HG03108 (cell line): Measurements from ENCODE around the gene PRKAR2B.

ENCODE experiments used
- ATAC-seq: cut with Tn5 transposase; IDR thresholded peaks from one replicate; pipeline ENCODE4 v1.9.1; 2021; ENCODE audit warnings: moderate library complexity; ENCODE audit not compliant: unreplicated experiment

PRKAR2B gene

DNA sequence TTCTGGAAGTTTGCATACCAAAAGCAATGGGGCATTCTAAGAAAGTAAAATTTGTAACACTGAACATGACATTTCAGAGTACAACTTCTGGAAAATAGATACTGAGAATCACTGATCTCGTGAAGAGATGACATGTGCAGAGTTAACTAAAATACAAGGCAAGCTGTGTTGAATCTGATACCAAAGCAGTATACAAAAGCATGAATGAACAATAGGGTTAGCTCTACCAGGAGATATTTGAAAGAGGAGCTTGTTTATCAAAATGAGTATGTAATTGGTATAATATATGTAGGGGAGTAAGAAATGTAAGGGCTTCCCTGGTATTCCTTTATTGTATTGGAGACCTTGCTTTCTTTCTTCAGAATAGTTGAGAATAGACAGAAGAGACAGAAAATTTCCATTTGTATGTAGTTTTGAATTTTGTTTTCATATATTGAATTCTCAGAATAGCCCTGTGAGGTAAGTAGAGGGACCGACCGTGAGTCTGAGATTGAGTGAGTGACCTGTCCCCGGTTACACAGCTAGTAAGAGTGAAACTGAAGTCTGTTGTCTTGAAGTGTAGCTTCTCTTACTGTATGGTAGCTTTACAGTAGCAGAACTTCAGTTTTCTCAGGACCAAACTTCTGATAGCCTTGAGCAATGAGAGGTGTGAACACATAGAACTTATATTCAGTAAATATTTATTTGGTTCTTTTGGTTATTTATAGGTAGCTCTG lies 129.3 kb downstream of the PRKAR2B start:
- ATAC-seq: peak; percentile 46

DNA sequence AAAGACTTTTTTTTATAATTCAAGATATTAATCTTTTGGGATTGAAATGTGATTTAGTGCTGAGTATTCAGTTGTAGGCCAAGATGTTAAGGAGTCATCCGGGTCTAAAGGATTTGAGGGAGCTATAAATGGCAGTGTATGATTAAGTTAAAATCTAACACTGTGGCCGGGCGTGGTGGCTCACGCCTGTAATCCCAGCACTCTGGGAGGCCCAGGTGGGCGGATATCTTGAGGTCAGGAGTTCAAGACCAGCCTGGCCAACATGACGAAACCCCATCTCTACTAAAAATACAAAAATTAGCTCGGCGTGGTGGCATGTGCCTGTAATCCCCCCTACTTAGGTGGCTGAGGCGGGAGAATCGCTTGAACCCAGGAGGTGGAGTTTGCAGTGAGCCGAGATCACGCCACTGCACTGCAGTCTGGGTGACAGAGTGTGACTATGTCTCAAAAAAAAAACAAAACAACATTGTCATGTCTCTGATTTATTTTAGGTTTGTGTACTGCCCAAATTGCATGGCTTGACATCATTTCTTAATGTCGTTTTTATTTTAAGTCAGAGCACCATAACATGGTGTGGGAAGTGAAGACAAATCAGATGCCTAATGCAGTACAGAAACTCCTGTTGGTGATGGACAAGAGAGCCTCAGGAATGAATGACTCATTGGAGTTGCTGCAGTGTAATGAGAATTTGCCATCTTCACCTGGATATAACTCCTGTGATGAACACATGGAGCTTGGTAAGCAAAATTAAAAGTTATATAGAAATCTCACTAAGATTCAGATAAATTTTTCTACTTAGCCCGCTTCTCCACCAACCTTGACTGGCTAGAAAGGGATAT lies 135.0 kb downstream of the PRKAR2B start:
- no peak for ATAC-seq

DNA sequence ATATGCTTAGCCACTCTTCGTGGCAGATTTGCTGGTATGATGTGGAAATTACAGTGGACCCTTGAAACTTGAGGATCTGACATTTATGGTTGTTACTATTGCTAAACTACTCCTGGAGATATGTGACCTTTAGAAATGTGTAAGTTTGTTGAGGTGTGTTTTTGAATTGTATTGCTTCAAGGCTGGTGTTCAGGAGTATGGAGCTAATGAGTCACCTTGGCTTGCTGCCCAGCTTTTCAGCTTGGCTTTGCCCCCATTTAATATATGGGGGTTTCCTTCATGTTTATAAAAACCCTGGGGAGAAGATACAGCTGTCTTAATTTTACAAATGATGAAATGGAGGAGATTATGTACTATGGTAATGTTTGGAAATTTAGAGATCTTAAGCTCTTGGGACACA lies 135.9 kb downstream of the PRKAR2B start:
- no peak for ATAC-seq

DNA sequence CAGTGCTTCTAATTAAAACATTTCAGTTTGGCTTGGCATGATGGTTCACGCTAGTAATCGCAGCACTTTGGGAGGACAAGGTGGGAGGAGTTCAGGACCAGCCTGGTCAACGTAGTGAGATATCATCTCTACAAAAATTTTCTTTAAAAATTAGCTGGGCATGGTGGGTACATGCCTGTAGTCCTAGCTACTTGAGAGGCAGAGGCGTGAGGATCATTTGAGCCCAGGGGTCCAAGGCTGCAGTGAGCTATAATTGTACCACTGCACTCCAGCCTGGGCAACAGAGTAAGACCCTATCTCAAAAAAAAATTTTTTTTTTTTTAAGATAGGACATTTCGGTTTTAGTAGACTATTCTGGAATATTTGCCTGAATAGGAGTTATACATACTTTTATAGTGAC lies 136.7 kb downstream of the PRKAR2B start:
- no peak for ATAC-seq

DNA sequence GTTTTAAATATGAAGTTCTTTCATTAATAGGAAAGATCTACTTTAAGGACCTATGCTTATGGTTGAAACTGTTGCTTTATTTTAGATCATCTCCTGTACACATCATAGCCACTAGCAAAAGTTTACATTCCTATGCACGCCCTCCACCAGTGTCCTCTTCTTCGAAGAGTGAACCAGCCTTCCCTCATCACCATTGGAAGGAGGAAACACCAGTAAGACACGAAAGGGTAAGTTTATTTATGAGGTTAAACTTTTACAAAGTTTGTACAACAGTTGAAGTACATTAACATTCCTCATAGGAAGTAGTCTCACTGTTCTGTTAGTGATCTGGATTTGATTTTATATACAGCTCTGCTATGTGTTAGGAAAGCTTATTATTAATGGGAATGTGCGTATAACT lies 141.2 kb downstream of the PRKAR2B start:
- ATAC-seq: no peak

DNA sequence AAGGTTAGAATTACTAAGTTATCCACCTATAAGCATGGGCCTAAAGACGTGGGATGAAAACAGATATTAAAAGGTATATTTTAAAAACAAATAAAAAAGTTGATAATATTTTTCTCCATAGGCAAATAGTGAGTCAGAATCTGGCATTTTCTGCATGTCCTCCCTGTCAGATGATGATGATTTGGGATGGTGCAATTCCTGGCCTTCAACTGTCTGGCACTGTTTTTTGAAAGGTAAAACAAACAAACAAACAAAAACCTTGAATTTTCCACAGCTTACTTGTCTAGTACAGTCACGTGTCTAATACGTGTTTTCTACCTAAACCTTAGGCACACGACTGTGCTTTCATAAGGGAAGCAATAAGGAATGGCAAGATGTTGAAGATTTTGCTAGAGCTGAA lies 141.7 kb downstream of the PRKAR2B start:
- ATAC-seq: no peak

DNA sequence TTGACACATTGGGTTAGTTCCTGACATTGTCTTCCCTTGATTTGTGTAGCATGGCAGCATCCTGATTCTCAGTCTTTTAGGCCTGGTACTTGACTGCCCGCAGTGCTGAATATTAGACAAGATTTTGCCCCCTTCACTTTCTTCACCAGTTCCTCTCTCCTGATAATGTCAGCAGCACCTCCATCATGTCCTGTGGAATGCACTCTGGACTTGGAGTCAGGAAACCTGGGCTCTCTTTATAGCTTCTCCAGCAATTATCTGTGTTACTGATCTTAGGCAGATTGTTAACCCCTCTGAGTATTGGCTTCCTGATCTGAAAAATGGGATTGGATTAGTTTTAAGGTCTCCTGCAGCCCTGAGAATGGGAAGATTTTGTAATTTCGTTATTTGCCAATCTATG lies 143.3 kb downstream of the PRKAR2B start:
- no peak for ATAC-seq

DNA sequence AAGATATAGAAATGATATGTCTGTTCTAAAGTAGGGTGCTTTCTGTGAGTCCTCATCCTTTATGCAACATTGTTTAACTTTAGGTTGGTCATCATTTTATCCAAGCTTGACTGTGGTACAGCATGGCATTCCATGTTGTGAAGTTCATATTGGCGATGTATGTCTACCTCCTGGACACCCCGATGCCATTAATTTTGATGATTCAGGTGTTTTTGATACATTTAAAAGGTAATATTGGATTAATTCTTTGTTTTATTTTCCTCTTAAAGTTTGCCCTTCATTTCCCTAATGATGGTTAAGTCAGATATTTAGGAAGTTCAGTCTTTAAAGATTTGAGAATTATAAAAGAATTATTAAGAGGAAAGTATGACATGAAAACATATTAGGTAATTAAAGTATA lies 145.6 kb downstream of the PRKAR2B start:
- no peak for ATAC-seq

DNA sequence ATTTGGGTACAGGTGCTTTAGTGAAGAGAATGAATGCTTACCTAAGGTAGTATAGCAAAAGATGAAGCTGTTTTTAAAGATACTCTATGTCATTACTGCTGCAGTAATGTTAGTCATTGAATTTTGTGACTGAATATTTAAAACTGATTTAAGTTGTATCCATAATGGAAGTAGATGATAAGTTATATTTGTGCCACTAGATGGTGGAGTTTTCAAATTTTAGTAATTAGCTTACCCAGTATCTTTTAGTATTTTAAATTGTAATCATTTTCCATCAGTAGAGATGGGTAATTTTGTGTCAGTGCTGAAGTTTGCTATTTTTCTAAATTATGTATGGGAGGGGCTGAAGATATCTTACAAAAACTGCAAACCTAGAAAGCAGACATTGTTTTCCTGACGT lies 149.5 kb downstream of the PRKAR2B start:
- no peak for ATAC-seq

DNA sequence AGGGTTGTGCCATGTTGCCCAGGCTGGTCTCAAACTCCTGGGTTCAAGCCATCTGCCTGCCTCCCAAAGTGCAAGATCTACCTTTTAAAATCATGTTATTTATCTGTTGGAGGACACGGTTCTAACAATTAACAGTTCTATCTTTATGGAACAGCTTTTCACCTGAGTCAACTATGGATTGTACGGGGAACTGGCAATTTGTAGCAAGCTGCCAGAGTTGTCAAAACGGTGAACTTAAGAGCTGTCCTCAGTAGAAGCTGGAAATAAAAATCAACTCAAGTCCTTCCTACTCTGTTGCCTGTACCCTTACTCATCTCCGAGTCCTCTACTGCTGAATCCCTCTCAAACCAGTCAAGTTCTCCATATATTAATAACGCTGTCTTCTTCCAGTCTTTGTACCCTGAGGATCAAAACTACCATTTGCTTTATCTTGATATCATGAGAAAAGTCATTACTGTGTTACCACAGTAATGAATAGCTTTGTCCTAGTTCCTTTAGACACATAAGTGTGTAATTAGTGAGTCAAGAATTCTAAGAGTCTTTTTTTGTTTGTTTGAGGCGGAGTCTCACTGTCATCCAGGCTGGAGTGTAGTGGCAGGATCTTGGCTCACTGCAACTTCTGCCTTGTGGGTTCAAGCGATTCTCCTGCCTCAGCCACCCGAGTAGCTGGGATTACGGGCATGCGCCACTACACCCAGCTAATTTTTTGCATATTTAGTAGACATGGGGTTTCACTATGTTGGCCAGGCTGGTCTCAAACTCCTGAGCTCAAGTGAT lies 152.5 kb downstream of the PRKAR2B start:
- ATAC-seq: no peak

DNA sequence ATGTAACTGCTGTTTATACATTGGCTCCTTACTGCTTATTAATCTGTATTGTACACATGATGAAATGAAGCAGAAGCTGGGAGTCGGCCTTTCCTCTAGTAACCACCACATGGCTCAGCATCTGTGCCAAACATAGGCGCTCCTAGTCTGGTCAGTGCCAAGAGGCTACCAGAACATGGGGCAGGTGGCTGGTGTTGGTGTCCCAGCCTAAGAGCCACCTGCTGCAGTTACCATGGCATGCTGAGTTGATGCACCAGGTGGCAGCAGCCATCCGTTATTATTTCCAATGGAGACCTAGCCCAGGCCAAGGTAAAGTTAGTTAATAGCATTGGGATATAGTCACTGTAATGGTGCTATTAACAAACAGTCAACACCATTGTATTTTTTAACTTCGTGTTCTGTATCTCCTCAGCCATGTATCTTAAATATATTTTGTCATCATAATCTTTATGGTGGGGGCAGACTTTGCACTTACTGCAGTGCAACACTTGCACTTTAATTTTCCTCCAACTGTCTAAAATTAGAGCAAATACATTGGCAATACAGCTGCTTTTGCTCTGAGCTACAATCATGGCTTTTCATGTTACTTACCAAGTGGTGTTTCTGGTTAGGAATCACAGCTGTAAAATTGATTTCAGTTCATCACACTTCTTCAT lies 157.4 kb downstream of the PRKAR2B start:
- ATAC-seq: no peak

DNA sequence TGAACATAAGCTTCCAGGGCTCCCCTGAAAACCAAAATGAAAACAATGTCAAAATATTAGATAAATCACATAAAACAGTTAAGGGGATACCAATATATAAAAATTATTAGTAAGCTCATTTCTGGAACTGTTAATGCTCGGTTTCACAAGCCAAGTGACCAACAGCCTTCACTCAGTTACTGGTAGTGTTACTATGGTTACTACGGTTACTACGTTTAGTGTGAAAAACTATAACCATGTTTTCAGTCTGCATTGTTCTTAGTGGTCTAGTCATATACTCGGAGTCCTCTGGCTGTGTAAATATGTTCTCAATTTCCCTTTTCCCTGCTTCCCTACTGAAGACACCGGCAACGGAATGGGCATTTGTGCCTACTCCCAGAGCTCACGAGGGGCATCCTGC lies 159.1 kb downstream of the PRKAR2B start:
- ATAC-seq: no peak

DNA sequence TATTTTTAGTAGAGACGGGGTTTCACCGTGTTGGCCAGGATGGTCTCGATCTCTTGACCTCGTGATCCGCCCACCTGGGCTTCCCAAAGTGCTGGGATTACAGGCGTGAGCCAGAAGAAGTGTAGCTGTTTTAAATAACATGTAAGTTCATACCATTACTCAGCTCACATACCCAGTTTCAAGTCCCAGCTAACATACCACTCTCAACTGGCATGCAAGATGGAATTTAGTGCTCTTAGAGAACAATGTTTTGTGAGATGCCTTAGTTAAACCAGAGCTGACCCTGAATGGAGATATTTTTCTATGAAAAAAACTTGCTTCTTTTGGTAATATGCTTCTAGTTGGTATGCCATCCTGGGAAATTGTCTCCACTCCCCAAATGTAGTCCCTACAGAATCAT lies 161.6 kb downstream of the PRKAR2B start:
- no peak for ATAC-seq

DNA sequence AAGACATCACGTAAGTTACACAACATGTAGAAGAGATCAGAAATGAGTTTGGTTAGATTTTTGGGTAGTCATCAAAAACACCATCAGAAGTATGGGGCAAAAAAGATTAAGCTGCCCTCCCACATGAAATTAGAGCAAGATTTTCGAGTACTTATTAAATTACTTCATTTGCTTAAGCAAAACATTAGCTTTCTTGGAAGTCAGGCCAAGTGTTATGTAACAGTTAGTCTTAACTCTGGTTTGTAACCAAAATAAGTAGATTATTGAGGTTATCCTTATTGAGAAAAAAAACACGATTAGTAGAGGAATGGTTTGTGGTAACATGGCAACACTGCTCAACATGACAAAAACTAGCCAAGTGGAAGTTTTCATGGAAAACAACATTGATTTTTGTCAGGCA lies 162.2 kb downstream of the PRKAR2B start:
- ATAC-seq: no peak

DNA sequence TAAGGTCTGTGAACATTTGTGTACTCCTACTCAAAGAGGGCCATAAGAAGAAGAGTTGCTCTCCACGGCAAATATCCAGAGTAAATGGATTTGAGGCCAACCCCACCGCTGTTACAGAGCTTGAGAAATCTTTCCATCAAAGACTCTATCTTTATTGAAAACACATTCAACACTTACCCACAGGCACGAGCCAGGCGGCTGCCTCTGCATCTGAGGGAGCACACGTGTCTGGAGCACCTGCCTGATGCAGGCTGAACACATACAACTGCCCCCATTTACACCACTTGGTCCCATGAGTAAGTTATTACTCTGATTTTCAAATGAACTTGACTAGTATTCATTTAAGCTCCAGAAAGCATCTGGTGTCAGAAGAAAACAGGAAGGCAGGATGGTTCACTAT lies 163.0 kb downstream of the PRKAR2B start:
- no peak for ATAC-seq

DNA sequence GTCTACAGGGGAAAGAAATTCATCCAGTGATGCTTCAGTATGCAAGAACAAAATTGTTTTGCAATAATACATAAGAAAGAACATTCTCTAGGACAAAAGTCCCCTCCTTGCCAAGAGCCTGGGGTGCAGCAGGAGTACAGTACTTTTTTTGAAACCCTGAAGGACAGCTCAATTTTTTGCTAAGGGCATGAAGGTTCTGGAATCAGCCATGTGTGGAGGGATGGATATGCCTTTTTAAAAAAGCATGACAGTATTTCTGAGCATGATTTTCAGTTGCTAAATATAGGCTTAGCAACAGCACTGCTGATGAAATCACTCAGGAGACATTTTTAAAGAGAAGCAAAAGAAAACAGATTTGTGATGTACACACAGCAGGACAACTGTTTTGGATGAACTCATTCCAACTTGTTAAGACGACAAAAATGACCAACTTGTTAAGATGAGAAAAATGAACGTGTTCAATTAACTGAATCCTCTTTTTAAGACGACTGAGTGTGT lies 163.6 kb downstream of the PRKAR2B start:
- no peak for ATAC-seq

DNA sequence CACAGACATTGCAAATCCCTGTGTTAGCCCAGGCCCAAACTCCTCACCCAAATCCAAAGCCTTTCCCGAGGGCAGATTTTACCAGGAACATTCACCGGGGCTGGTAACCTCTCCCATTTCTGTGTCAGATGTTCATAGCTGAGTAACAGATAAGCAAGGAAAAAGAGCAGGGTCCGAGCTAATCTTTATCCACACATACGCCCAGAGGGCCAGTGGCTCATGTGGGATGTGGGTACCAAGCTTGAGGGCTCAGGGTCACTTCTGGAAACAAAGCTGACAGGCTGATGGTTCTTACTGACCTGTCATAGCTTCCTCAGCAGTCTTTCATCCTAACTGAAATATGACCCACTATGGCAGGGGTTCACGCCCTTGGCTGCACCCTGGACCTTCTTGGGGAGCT lies 164.1 kb downstream of the PRKAR2B start:
- ATAC-seq: no peak

DNA sequence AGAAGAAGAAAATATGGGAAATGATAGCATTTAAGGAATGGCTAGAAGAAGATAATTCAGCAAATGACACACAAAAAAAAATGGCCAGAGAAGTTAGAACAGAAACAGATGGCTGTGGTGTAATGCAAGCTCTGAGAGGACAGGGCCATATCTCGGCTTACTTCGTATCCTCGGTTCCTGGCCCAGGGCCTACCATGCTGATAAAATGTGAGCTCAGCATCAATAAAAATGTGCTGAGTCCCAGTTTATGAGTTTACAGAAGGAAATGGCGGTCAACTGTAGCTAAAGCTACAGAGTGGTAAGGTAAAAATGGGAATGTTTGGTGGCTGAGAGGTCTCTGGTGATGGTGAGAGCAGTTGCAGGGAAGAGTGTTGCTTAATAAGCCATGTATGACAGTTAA lies 165.1 kb downstream of the PRKAR2B start:
- ATAC-seq: no peak

DNA sequence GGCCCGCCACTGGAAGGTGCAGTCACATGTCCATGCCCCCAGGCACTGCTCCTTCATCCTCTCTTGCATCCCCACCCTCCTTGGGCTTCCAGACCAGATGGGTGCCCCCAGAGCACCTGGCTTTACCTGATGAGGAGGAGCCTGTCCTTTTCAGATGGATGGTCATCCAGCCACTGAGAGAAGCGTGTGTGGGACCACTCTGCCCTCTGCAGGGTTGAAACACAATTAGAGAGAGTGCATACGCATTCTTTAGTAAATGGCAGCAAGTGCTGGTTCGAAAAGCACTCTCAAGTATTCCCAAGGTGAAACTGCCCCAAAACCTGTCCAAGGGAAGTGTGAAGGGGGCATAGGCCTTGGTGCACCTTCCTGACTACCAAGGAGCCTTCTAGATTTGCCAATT lies 165.9 kb downstream of the PRKAR2B start:
- ATAC-seq: no peak
